ENCODE measurements around the gene CPNE5.

DNA sequence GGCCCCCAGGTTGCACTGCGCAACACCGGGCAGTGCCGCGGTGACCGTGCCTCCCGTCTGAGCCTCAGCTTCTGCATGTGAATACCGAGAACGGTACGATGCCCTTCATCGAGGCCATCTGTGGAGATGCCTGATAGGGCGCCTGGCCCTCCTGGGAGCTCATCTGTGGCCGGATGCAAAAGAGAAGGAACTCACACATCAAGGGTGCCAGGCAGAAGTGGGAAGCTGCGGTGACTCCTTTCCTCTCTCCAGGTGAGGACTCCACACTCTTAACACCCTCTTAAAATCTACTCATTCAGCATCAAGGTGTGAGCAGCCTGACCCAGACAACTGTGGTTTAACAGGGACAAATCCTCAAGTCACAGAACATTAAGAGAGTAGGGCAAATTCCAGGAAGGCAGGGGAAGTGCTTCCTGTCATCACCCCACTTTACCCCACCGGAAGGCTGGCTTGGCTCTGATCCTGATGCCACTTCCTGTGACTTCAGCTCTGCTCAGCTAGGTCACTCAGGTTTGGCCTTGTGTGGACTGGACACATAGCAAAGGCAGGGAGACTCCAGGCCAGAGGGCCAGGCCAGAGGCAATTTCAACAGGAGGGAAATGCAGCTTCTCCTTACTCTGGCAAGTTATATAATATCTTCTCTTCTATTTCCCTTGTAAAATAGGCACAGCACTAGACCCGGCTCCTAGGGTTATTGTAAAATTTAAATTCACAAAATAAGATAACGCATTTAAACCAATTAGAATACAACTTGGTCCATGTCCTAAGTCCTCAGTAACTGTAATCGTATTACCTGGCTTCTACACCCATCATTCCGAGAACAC, 69.4 kb downstream of the CPNE5 start:
- TF ChIP-seq POLR2A (IDR thresholded peaks at IDR 0.05; ENCODE audit: low read length): no peak
- TF ChIP-seq, protein P1, sequence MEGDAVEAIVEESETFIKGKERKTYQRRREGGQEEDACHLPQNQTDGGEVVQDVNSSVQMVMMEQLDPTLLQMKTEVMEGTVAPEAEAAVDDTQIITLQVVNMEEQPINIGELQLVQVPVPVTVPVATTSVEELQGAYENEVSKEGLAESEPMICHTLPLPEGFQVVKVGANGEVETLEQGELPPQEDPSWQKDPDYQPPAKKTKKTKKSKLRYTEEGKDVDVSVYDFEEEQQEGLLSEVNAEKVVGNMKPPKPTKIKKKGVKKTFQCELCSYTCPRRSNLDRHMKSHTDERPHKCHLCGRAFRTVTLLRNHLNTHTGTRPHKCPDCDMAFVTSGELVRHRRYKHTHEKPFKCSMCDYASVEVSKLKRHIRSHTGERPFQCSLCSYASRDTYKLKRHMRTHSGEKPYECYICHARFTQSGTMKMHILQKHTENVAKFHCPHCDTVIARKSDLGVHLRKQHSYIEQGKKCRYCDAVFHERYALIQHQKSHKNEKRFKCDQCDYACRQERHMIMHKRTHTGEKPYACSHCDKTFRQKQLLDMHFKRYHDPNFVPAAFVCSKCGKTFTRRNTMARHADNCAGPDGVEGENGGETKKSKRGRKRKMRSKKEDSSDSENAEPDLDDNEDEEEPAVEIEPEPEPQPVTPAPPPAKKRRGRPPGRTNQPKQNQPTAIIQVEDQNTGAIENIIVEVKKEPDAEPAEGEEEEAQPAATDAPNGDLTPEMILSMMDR (IDR thresholded peaks at IDR 0.05): no peak
- no peak for TF ChIP-seq MAZ (IDR thresholded peaks at IDR 0.05; ENCODE audit: borderline replicate concordance, low read depth, low read length)
- no peak for TF ChIP-seq EP300 (IDR thresholded peaks at IDR 0.05)
- TF ChIP-seq NFE2L2 (conservative IDR thresholded peaks at IDR 0.05; ENCODE audit: low read length): no peak
- no peak for TF ChIP-seq KDM1A (IDR thresholded peaks at IDR 0.05; ENCODE audit: low read depth)
- TF ChIP-seq, protein P2, sequence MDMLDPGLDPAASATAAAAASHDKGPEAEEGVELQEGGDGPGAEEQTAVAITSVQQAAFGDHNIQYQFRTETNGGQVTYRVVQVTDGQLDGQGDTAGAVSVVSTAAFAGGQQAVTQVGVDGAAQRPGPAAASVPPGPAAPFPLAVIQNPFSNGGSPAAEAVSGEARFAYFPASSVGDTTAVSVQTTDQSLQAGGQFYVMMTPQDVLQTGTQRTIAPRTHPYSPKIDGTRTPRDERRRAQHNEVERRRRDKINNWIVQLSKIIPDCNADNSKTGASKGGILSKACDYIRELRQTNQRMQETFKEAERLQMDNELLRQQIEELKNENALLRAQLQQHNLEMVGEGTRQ (IDR thresholded peaks at IDR 0.05): no peak
- no peak for TF ChIP-seq HDAC2 (IDR thresholded peaks at IDR 0.05)
- no peak for TF ChIP-seq BHLHE40 (IDR thresholded peaks at IDR 0.05; ENCODE audit: low read depth, low read length)
- TF ChIP-seq JUN (IDR thresholded peaks at IDR 0.05): no peak
- TF ChIP-seq MAFK (IDR thresholded peaks at IDR 0.05; ENCODE audit: partially characterized antibody): no peak
- TF ChIP-seq SMC3 (IDR thresholded peaks at IDR 0.05): no peak
- TF ChIP-seq, protein P3, sequence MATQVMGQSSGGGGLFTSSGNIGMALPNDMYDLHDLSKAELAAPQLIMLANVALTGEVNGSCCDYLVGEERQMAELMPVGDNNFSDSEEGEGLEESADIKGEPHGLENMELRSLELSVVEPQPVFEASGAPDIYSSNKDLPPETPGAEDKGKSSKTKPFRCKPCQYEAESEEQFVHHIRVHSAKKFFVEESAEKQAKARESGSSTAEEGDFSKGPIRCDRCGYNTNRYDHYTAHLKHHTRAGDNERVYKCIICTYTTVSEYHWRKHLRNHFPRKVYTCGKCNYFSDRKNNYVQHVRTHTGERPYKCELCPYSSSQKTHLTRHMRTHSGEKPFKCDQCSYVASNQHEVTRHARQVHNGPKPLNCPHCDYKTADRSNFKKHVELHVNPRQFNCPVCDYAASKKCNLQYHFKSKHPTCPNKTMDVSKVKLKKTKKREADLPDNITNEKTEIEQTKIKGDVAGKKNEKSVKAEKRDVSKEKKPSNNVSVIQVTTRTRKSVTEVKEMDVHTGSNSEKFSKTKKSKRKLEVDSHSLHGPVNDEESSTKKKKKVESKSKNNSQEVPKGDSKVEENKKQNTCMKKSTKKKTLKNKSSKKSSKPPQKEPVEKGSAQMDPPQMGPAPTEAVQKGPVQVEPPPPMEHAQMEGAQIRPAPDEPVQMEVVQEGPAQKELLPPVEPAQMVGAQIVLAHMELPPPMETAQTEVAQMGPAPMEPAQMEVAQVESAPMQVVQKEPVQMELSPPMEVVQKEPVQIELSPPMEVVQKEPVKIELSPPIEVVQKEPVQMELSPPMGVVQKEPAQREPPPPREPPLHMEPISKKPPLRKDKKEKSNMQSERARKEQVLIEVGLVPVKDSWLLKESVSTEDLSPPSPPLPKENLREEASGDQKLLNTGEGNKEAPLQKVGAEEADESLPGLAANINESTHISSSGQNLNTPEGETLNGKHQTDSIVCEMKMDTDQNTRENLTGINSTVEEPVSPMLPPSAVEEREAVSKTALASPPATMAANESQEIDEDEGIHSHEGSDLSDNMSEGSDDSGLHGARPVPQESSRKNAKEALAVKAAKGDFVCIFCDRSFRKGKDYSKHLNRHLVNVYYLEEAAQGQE (IDR thresholded peaks at IDR 0.05): no peak
